ENCODE measurements around the gene CDK1. TPM values are rescaled to one million over a fixed set of nuclear protein-coding genes. Genes with fewer than 3 reads are reported as not detected.

The CDK1 gene
- total RNA-seq, 4 donors from 2014 or later = 0.26 to 2.8 (median 0.75) TPM

GRCh38 chr10:60737242-60737641 is 41.0 kb upstream of the CDK1 start:
- Histone ChIP-seq H3K4me1 (peaks cover 6 to 17% (median 13%) of the 10 kb centered on the region in 4 donors), H3K4me3 (no peak overlapping the region), H3K27me3 (peaks cover 0 to 40% (median 15%) of the 10 kb centered on the region in 4 donors), H3K9me3 (no peaks in the 10 kb centered on the region), H3K36me3 (no peaks in the 10 kb centered on the region), H3K27ac (replicated peaks in 1 of 4) (no peak overlapping the region)
- no peak for TF ChIP-seq EP300 (IDR thresholded peaks at IDR 0.05)
- no peak for TF ChIP-seq POLR2A (IDR thresholded peaks at IDR 0.05; ENCODE audit: low read depth)
- TF ChIP-seq, protein P1, sequence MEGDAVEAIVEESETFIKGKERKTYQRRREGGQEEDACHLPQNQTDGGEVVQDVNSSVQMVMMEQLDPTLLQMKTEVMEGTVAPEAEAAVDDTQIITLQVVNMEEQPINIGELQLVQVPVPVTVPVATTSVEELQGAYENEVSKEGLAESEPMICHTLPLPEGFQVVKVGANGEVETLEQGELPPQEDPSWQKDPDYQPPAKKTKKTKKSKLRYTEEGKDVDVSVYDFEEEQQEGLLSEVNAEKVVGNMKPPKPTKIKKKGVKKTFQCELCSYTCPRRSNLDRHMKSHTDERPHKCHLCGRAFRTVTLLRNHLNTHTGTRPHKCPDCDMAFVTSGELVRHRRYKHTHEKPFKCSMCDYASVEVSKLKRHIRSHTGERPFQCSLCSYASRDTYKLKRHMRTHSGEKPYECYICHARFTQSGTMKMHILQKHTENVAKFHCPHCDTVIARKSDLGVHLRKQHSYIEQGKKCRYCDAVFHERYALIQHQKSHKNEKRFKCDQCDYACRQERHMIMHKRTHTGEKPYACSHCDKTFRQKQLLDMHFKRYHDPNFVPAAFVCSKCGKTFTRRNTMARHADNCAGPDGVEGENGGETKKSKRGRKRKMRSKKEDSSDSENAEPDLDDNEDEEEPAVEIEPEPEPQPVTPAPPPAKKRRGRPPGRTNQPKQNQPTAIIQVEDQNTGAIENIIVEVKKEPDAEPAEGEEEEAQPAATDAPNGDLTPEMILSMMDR (IDR thresholded peaks at IDR 0.05) = no peak
- no peak for TF ChIP-seq POLR2AphosphoS5 (IDR thresholded peaks at IDR 0.05)
- intact Hi-C loops (cut with DNase I) = no loop called here
- WGBS = 74% methylated on average over 5 of the region's 5 CpGs
- no peak for DNase-seq (ENCODE audit: extremely low spot score)

- Histone ChIP-seq H3K4me1 (no peaks in the 10 kb centered on the region), H3K4me3 (no peak overlapping the region), H3K9me3 (no peaks in the 10 kb centered on the region), H3K36me3 (no peaks in the 10 kb centered on the region), H3K27ac (replicated peaks in 1 of 4) (no peak overlapping the region), H3K27me3 (peaks cover 0 to 17% (median 3%) of the 10 kb centered on the region in 4 donors)
- intact Hi-C loops (cut with DNase I) = no loop called here
- DNase-seq (ENCODE audit: extremely low spot score) = no peak
- no peak for TF ChIP-seq POLR2A (IDR thresholded peaks at IDR 0.05; ENCODE audit: low read depth)
- TF ChIP-seq, protein P1 (IDR thresholded peaks at IDR 0.05) = no peak
- no peak for TF ChIP-seq EP300 (IDR thresholded peaks at IDR 0.05)
- no peak for TF ChIP-seq POLR2AphosphoS5 (IDR thresholded peaks at IDR 0.05)
Measured at GRCh38 chr10:60739558-60739957, 38.7 kb upstream of the CDK1 start.

DNA sequence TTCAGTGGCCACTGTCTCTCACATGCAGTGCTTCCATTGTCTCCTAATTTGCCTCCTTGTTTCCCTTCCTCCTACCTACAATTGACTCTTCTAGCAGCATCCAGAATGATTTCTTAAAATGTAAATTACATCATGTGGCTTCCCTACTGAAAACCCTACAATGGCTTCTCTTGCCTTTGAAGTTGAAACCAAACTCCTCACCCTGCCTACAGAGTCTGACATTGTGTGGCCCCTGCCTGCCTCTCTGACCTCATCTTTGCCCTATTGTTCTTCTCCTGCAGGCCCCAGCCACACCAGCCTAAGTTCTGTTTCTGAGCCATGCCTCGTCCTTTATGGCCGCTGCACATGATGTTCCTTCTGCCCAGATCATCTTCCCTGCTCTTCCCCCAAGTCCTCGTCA is 35.8 kb upstream of the CDK1 start:
- Histone ChIP-seq H3K27me3 (peaks cover 0 to 6% (median 0%) of the 10 kb centered on the region in 4 donors), H3K4me1 (no peaks in the 10 kb centered on the region), H3K36me3 (no peaks in the 10 kb centered on the region), H3K4me3 (no peak overlapping the region), H3K9me3 (no peaks in the 10 kb centered on the region), H3K27ac (replicated peaks in 1 of 4) (no peak overlapping the region)
- no peak for DNase-seq (ENCODE audit: extremely low spot score)
- intact Hi-C loops (cut with DNase I) = no loop called here
- TF ChIP-seq EP300 (IDR thresholded peaks at IDR 0.05) (no peak), POLR2A (IDR thresholded peaks at IDR 0.05; ENCODE audit: low read depth) (no peak), POLR2AphosphoS5 (IDR thresholded peaks at IDR 0.05) (no peak)
- TF ChIP-seq, protein P1 (IDR thresholded peaks at IDR 0.05) = no peak
- 94% methylated on average over 3 of the region's 3 CpGs for WGBS

- intact Hi-C loops (cut with DNase I) = no loop called here
- TF ChIP-seq POLR2AphosphoS5 (IDR thresholded peaks at IDR 0.05) = no peak
- no peak for TF ChIP-seq EP300 (IDR thresholded peaks at IDR 0.05)
- TF ChIP-seq, protein P1 (IDR thresholded peaks at IDR 0.05) = no peak
- TF ChIP-seq POLR2A (IDR thresholded peaks at IDR 0.05; ENCODE audit: low read depth) = no peak
- Histone ChIP-seq H3K4me3 (no peak overlapping the region), H3K4me1 (no peaks in the 10 kb centered on the region), H3K27ac (replicated peaks in 1 of 4) (no peak overlapping the region), H3K27me3 (peaks cover 0 to 6% (median 0%) of the 10 kb centered on the region in 4 donors), H3K9me3 (no peaks in the 10 kb centered on the region), H3K36me3 (no peaks in the 10 kb centered on the region)
- 75% methylated on average over 2 of the region's 2 CpGs for WGBS
- no peak for DNase-seq (ENCODE audit: extremely low spot score)
Measured at GRCh38 chr10:60747817-60748469, 30.3 kb upstream of the CDK1 start.

- TF ChIP-seq POLR2A (IDR thresholded peaks at IDR 0.05; ENCODE audit: low read depth) (no peak), EP300 (IDR thresholded peaks at IDR 0.05) (no peak), POLR2AphosphoS5 (IDR thresholded peaks at IDR 0.05) (no peak)
- TF ChIP-seq, protein P1 (IDR thresholded peaks at IDR 0.05) = no peak
- Histone ChIP-seq H3K4me3 (no peak overlapping the region), H3K9me3 (no peaks in the 10 kb centered on the region), H3K27ac (replicated peaks in 1 of 4) (no peak overlapping the region), H3K4me1 (peaks cover 0 to 9% (median 7%) of the 10 kb centered on the region in 4 donors), H3K36me3 (no peaks in the 10 kb centered on the region), H3K27me3 (no peaks in the 10 kb centered on the region)
- intact Hi-C loops (cut with DNase I) = no loop called here
- 96% methylated on average over 1 of the region's 1 CpG for WGBS
- DNase-seq (ENCODE audit: extremely low spot score) = no peak
Measured at GRCh38 chr10:60753152-60753551, 25.1 kb upstream of the CDK1 start.

All from esophagus muscularis mucosa (tissue), 4 donors.